ENCODE data around the gene ABCA13.
"Not testable (repeated sequence)": the region's sequence is repeated elsewhere in the genome, so short reads cannot be mapped to it uniquely, and the experiment has no call there.

Gene ABCA13

DNA sequence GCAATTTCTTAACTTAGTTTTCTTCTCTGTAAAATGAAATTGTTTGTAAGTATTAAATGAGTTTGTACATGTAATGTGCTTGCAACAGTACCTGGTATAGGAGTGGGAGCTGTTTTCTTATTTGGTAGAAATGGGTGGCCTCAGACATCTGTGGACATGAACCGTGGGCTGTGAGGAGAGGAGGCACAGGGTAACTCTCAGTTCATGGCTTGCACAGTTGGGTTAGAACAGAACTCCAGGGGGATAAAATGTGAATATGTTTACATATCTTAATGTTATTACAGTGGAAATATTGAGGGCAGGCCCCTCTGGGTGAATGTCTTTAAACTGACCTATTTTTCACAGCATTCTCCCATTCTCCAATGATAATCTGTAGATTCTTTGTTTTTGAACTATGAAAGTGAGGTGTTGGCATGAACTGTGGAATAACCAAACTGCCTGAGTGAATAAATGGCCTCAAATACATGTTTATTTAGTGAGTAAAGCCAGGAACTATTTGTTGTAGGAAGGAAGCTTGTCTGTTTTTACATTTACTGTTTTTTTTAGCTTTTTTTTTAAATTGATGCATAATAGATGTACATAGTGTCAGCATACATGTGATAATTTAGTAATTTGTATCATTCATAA is 2.6 kb downstream of the ABCA13 start:
- DNase-seq = no peak

- DNase-seq = no peak
These were observed 3.8 kb downstream of the ABCA13 start for GRCh38 chr7:48175019-48175418.

DNA sequence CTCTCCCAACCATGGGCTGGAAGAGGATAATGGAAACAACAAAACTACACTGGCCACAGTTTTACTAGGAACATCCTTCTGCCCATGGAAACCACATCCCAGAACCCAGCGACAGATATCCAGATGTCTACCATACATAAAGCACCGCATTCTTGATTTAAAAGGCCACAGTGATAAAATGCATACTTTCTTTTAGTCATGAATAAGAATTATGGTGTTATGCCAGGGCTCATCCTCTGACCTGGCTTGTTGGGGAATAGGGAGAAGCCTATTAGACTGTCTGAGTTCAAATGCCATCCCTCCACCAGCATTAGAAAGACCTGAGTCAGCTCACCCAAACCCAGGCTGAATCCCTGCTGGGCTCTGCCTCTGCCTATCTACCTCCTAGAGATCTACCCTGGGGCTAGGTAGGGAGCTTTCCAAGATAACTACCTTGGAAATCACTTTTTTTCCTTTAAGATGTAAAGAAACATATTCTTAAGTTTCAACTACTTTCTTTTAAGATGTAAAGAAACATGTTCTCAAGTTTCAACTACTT is 5.2 kb downstream of the ABCA13 start:
- no peak for DNase-seq

- DNase-seq = no peak
These were observed 6.0 kb downstream of the ABCA13 start for GRCh38 chr7:48177271-48177670.

DNA sequence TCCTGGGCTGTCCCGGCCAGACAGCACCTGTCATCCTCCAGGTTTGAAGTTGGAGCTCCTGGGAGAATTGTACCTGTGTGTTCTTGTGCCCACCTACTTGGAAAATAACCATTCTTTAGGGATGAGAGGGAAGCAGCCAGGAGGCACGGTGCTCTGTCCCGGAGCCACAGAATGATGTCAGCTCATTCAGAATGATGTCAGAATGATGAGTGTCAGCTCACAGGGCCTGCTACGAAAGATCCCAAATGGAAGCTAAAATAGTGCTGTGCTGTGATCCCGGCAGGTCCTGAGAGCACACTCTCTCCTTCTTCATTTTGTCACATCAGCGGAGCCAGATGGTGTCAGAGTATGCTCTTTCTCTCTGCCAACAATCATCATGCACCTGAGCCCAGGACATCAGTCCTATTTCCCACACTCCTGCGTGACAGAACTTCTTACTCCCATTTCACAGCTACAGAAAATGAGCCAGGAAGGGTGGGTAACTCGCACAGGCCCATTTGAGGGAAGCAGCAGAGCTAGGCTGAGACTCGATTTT is 8.3 kb downstream of the ABCA13 start:
- DNase-seq = no peak

DNA sequence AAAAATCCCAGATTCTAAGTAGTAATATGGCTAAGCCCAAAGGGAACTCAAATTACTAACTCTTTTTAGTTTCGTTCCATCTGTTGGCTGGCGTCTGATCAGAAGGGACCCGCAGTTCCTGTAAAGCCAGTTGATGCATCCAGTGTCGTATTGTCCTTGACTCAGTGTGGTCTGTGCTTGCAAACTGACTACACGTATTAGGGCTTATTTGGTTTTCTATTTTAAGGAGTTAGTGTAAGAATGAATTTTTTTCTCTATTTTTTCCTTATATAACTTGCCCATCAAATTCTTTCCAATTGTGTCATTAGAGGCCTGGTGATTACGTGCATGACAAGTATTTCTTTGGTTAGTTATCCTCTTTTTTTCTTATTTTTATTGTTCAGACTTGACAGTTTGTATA is 9.7 kb downstream of the ABCA13 start:
- DNase-seq = no peak

- no peak for DNase-seq
These were observed 11.6 kb downstream of the ABCA13 start for GRCh38 chr7:48182718-48183369.

DNA sequence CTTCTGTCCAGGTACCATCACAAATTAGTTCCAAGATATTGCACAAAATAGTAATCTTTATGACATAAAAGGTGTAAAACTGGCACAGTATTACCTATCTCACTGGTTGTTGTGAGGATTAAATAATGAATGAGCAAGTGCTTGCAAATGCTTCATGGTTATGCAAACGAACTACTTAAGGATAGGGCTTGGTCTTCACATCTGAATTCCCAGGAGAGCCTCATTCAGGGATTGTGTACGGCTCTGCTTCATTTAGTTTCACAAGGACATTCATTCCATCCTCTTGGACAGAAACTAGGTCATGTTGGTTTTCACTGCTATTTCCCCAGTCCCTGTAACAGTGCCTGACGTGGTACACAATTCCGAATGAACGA is 12.1 kb downstream of the ABCA13 start:
- no peak for DNase-seq

DNA sequence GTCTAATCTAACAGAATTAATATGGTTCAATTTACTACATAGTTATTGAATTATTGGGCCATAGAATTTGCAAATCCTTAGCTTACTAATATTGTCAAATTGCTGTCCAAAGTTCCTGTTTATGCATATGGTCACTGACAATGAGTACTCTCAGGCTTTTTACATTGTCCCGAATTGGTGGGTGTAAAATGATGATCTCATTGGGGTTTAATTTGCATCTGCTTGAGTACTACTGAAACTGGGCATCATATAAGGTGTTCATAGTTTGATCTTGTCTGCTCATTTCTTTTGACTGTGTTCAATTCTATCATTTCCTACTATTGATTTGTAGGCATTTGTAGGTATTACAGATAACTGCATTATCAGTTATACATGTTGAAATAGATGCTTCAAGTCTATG is 12.7 kb downstream of the ABCA13 start:
- DNase-seq = no peak

DNA sequence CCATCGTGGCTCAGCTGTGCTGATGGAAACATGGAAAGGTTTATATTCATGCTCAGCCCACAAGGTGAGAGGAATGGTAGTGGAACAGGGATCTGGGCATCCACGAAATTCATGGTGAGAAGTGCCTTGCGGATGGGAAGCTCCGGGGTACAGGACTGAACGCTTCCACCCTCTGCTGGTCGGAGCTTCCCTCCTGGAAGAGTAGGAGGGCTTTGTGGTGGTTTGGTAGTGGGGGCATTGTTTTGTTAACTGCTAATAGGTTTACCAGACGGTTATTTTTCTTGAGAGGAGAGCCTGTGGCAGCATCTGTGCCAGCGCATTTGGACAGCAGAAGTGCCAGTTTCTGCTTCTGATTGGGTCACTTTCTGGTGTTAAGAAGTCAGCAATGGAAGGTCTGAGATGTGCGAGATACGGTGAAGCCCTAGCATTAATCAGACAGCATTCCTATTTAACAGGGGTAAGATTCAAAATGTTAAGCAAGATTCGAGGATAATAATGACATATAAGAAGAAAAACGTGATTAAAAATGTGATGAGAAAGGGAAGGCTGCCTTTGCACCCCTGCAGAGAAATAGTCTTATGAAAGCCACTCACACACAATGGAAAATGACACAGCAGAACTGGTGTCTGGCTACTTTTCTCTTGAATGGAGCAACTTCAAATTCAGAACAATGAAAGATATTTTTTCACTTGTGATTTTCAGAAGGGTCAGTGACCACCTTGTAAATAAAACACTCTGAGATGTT is 17.7 kb downstream of the ABCA13 start:
- DNase-seq = no peak

- no peak for DNase-seq
These were observed 21.7 kb downstream of the ABCA13 start for GRCh38 chr7:48192996-48193395.

DNA sequence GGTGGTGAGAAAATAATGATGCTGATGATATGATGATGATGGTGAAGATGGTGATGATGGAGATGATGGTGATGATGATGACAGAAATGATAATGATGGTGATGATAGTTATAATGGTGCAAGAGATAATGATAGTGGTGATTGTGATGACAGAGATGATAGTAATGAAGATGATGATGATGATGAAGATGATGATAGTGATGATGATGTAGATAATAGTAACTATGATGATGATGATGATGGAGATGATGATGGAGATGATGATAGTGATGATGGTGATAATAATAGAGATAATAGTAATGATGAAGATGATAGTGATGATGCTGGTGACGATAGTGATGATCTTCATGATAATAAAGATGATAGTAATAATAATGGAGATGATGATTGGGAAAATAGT is 22.2 kb downstream of the ABCA13 start:
- DNase-seq = no peak

DNA sequence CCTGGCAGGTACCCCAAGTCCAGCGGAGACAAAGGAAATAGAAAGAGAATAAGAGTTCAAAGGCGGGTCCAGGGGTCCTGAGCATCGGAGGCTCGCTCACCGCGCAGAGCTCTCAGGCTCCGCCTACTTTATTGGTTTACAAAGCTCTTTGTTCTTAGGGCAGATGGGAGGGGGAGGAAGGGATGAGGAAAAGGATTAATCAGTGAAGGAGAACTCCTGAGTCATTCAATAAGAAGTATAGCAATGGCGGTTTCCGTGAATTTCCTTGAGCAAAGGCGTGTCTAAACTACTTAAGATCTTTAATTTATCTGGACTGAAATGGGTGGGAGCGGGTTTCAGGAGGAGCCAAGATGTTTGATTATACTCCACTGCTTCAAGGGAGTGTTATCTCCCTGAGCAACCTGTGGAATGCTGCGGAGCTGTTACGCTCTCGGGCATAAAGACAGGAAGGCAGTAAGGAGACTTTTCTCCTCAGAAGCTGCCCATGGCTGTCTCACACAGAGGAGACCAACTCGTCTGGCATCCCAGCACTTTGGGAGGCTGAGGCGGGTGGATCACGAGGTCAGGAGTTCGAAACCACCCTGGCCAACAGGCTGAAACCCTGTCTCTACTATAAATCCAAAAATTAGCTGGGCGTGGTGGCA is 29.8 kb downstream of the ABCA13 start:
- DNase-seq = not testable (repeated sequence)

- DNase-seq = not testable (repeated sequence)
These were observed 31.7 kb downstream of the ABCA13 start for GRCh38 chr7:48202916-48203315.

GRCh38 chr7:48207155-48207675 is 36.0 kb downstream of the ABCA13 start:
- no peak for DNase-seq

DNA sequence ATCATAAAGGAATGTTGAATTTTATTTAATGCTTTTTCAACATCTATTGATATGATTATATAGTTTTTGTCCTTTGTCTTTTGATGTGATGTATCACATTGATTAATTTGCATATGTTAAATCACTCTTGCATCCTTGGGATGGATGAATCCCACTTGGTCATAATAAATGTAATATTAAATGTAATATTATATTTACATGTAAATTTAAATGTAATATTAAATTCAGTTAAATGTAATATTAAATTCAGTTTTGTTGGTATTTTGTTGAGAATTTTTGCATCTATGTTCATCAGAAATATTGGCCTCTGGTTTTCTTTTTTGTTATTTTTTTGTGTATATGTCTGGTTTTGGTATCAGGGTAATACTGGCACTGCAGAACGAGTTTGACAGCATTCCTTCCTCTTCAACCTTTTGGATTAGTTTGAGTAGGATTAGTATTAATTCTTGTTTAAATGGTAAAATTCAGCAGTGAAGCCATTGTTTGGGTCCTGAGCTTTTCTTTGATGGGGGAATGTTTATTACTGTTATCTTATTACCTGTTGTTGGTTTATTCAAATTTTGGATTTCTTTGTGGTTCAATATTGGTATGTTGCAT is 37.8 kb downstream of the ABCA13 start:
- no peak for DNase-seq

GRCh38 chr7:48213226-48213625 is 42.0 kb downstream of the ABCA13 start:
- DNase-seq = no peak

- no peak for DNase-seq
These were observed 46.0 kb downstream of the ABCA13 start for GRCh38 chr7:48217266-48217665.

DNA sequence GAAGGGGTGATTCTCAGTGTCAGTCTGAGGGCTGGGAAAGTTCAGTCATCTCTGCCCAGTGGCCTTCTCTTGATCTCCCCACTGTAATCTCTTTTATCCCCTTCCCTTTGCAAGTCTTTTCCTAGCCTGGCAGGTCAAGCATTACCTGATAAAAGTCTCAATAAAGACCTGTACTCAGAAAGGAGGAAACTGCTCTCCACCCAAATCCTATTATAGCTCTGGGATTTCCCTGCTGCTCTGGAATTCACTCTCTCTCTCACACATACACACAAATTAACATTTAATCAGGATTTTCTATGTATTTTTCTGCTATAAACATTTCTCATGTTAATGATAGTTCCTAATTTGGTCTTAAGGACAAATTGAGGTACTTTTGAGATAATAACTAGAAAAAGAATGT is 46.5 kb downstream of the ABCA13 start:
- no peak for DNase-seq

- DNase-seq = no peak
These were observed 52.8 kb downstream of the ABCA13 start for GRCh38 chr7:48224042-48224441.

DNA sequence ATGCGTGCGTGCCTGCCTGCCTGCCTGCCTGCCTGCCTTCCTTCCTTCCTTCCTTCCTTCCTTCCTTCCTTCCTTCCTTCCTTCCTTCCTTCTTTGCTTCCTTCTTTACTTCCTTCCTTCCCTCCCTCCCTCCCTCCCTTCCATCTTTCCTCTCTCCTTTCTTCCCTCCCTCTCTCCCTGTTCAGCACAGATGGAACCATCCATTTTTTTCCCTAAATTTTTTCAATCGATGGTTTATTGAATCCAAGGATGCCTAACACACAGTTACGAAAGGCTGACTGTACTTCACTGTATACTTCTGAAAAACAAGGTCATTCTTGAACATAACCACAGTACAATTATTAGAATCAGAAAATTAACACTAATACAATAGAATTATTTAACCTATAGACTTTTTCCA is 53.8 kb downstream of the ABCA13 start:
- no peak for DNase-seq

GRCh38 chr7:48237354-48237753 is 66.1 kb downstream of the ABCA13 start:
- DNase-seq = no peak

DNA sequence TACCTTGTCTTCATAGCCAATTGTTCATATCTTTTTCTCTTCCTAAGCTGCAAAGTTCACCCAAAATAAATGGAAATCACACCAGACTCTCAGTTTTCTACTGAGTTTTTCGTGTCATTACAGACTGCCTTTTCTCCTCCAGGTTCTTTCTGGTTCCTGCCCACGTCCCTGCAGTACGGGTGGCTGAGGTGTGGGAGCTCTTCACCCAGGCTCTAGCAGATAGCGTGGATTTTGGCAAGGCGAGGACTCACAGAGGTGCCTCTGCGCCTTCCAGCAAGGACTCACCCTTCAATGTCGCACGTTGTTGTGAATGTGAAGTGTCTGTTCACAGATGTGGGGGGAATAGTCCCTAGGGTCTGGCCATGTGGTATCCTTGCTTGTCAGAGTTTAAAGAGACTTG is 71.6 kb downstream of the ABCA13 start:
- DNase-seq = no peak
